Measurements from ENCODE around the gene PIM2. TPM values are rescaled to one million over a fixed set of nuclear protein-coding genes. Genes with fewer than 3 reads are reported as not detected.

Gene PIM2
- total RNA-seq, 1 experiment from 2014 or later, result 33.8 TPM

DNA sequence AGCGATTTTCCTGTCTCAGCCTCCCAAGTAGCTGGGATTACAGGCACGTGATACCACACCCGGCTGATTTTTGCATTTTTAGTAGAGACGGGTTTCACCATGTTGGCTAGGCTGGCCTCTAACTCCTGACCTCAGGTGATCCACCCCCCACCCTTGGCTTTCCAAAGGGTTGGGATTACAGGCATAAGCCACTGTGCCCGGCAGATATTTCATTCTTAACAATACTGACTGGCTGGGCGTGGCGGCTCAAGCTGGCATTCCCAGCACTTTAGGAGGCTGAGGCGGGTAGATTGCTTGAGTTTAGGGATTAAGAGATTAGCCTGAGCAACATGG, 19.8 kb downstream of the PIM2 start:
- Histone ChIP-seq H3K79me2 (ENCODE audit: low read length) (peaks cover 23% of the 10 kb centered on the region), H3K4me3 (ENCODE audit: low read length) (peak overlapping the region; percentile 58; the same call in 1 of the 2 replicates), H4K20me1 (ENCODE audit: insufficient read depth, low read depth, low read length) (peaks cover 6% of the 10 kb centered on the region; the same call in 1 of the 2 replicates), H3K9me2 (replicated peaks; ENCODE audit: insufficient read depth, low read length) (no peaks in the 10 kb centered on the region), H3K4me1 (ENCODE audit: low read length) (peaks cover 19% of the 10 kb centered on the region), H3K27me3 (ENCODE audit: low read length) (no peaks in the 10 kb centered on the region), H3K4me2 (ENCODE audit: low read depth, low read length, poor library complexity, severe bottlenecking) (peak overlapping the region; percentile 79), H2AFZ (ENCODE audit: low read length) (no peak overlapping the region), H3K9me3 (ENCODE audit: low read length) (no peaks in the 10 kb centered on the region), H3K27ac (ENCODE audit: low read length) (peak overlapping the region; percentile 84), H3K36me3 (ENCODE audit: insufficient read depth, low read length) (no peaks in the 10 kb centered on the region), H3K9ac (ENCODE audit: low read length) (peak overlapping the region; percentile 63)
- DNase-seq, result no peak

DNA sequence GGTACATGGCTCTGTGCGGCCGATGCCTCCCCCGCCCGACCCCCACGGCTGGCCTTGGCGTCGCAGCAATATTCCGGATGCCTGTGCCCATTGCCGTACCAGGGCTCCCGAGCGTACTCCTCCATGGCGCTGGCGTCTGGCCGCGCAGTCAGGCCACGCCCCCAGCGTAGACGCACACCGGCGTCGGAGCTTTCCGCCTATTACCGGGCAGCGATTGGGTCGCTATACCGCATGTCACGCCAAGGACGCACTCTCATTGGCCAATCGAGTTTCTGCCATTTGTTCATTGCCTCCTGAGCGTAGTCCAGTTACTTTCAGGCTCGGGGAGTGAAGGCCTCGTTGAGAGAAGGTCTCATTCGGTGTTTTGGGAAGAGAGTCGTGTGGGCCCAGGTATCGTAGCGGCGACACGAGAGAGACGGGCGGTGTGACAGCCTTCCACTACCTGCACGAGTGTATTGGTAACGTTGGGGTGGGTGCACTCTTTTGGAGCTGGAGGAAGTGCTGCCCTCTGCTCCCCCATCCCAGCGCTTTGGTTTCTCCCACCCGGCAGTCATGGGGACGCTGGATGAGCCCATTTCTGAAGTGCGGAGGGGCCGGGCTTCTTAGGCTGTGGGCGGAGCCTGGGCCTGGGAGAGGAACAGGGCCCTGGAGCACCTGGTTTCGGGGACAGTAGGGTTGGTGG, 21.1 kb downstream of the PIM2 start, which contains the start of the genes PQBP1 and TIMM17B:
Gene PQBP1, plus strand, starts transcription at position 306 of the 682 bp plus-strand sequence. CDS start 580 bp downstream, outside the sequence.
Gene TIMM17B, minus strand, starts transcription at position 144 of the 682 bp plus-strand sequence. Its CDS starts 19 bp downstream, at position 125.
- peak; percentile 96 for DNase-seq
- H2AFZ ChIP-seq (ENCODE audit: low read length), result peak within 1 kb of the TSS; percentile 61; the same call in 1 of the 2 replicates
- no peaks in the 10 kb centered on the region for H3K36me3 ChIP-seq (ENCODE audit: insufficient read depth, low read length)
- no peaks in the 10 kb centered on the region for H3K27me3 ChIP-seq (ENCODE audit: low read length)
- no peaks in the 10 kb centered on the region for H3K9me3 ChIP-seq (ENCODE audit: low read length)
- H3K9ac ChIP-seq (ENCODE audit: low read length), result peak within 1 kb of the TSS; percentile 89
- H3K27ac ChIP-seq (ENCODE audit: low read length), result peak within 1 kb of the TSS; percentile 84
- H3K4me1 ChIP-seq (ENCODE audit: low read length), result peaks cover 19% of the 10 kb centered on the region
- H4K20me1 ChIP-seq (ENCODE audit: insufficient read depth, low read depth, low read length), result peaks cover 6% of the 10 kb centered on the region; the same call in 1 of the 2 replicates
- H3K4me3 ChIP-seq (ENCODE audit: low read length), result peak within 1 kb of the TSS; percentile 82
- H3K9me2 ChIP-seq (replicated peaks; ENCODE audit: insufficient read depth, low read length), result no peaks in the 10 kb centered on the region
- H3K79me2 ChIP-seq (ENCODE audit: low read length), result peaks cover 23% of the 10 kb centered on the region
- H3K4me2 ChIP-seq (ENCODE audit: low read depth, low read length, poor library complexity, severe bottlenecking), result peak within 1 kb of the TSS; percentile 79

DNA sequence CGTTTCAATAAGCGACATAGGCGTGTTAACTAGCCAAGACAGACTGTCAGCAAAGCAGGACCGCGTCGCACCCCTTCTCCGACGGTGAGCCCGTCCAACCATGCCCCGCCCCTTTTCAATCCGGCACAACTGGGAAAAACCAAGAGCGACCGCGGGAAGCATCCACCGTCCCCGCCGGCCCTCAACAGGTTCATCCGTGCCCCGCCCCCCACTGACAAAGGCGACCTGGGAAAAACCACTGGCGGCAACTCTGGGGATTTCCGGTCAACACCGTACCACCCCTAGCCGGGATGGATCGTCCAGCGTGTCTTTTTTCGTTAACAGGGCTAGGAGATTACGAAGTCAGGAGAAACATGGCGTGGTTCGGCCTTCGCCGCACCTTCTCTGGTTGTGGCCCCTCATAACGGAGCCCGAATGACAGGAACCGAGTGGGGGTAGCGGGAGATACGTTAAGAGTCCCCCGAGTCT, 21.6 kb downstream of the PIM2 start:
- Histone ChIP-seq H3K4me1 (ENCODE audit: low read length) (peaks cover 19% of the 10 kb centered on the region), H3K9ac (ENCODE audit: low read length) (peak overlapping the region; percentile 89), H3K27ac (ENCODE audit: low read length) (peak overlapping the region; percentile 66; the same call in 1 of the 2 replicates), H3K27me3 (ENCODE audit: low read length) (no peaks in the 10 kb centered on the region), H3K9me3 (ENCODE audit: low read length) (no peaks in the 10 kb centered on the region), H4K20me1 (ENCODE audit: insufficient read depth, low read depth, low read length) (peaks cover 6% of the 10 kb centered on the region; the same call in 1 of the 2 replicates), H3K36me3 (ENCODE audit: insufficient read depth, low read length) (no peaks in the 10 kb centered on the region), H3K4me3 (ENCODE audit: low read length) (peak overlapping the region; percentile 82), H2AFZ (ENCODE audit: low read length) (0 out of 2 replicates have a peak overlapping the region, but pooled peaks have one; percentile 61), H3K79me2 (ENCODE audit: low read length) (peaks cover 23% of the 10 kb centered on the region), H3K9me2 (replicated peaks; ENCODE audit: insufficient read depth, low read length) (no peaks in the 10 kb centered on the region), H3K4me2 (ENCODE audit: low read depth, low read length, poor library complexity, severe bottlenecking) (peak overlapping the region; percentile 79)
- peak; percentile 75 for DNase-seq

DNA sequence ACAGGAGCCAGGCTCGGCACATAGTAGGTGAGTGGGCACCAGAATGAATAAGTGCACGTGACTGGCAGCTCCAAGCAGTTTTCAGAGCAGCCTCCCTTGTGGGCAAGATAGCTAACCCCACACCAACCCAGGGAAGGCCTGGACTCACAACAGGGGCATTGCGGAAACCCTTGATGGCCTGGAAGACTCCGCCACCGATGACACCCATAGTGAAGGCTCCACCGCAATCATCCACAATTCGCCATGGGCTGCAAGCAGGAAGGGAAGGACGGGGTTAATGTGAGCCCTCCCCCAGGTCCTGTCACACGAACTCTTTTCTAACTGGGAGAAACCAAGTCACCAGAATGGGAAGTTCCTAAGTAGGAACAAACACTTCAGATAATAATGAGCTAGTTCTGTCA, 22.2 kb downstream of the PIM2 start:
- Histone ChIP-seq H3K9me3 (ENCODE audit: low read length) (no peaks in the 10 kb centered on the region), H3K79me2 (ENCODE audit: low read length) (peaks cover 23% of the 10 kb centered on the region)
- no peak for DNase-seq

DNA sequence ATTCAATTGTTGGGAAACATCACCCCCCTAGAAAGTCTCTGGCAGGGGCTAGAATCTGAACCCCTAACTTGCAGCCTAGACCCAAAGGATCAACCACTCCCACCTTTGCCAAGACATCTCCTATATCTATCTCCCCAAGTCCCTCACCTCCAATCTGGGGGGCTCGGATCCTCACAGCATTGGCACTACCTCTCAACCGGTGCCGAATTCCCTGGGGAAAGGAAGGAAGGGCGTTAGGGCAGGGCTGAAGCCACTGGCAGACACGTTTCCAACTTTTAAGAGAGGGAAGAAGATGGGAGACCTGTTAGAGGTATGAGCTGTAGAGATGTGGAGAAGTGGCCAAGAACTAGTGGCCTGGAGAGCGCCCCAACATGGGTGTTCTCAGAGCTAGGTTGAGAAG, 23.9 kb downstream of the PIM2 start:
- H3K27ac ChIP-seq (ENCODE audit: low read length), result no peak overlapping the region
- no peak overlapping the region for H3K4me3 ChIP-seq (ENCODE audit: low read length)
- peaks cover 30% of the 10 kb centered on the region for H3K4me1 ChIP-seq (ENCODE audit: low read length)
- no peak for DNase-seq
- H3K4me2 ChIP-seq (ENCODE audit: low read depth, low read length, poor library complexity, severe bottlenecking), result no peak overlapping the region
- no peaks in the 10 kb centered on the region for H3K9me2 ChIP-seq (replicated peaks; ENCODE audit: insufficient read depth, low read length)
- no peak overlapping the region for H2AFZ ChIP-seq (ENCODE audit: low read length)
- no peaks in the 10 kb centered on the region for H3K9me3 ChIP-seq (ENCODE audit: low read length)
- H3K36me3 ChIP-seq (ENCODE audit: insufficient read depth, low read length), result no peaks in the 10 kb centered on the region
- no peaks in the 10 kb centered on the region for H3K27me3 ChIP-seq (ENCODE audit: low read length)
- peaks cover 23% of the 10 kb centered on the region for H3K79me2 ChIP-seq (ENCODE audit: low read length)
- H3K9ac ChIP-seq (ENCODE audit: low read length), result no peak overlapping the region
- H4K20me1 ChIP-seq (ENCODE audit: insufficient read depth, low read depth, low read length), result peaks cover 6% of the 10 kb centered on the region; the same call in 1 of the 2 replicates

More for the DNA sequence above, 22.2 kb downstream of the PIM2 start:
- H3K9ac ChIP-seq (ENCODE audit: low read length), result peak overlapping the region; percentile 89
- H3K9me2 ChIP-seq (replicated peaks; ENCODE audit: insufficient read depth, low read length), result no peaks in the 10 kb centered on the region
- H2AFZ ChIP-seq (ENCODE audit: low read length), result no peak overlapping the region
- H3K27ac ChIP-seq (ENCODE audit: low read length), result no peak overlapping the region
- no peaks in the 10 kb centered on the region for H3K27me3 ChIP-seq (ENCODE audit: low read length)
- H3K4me2 ChIP-seq (ENCODE audit: low read depth, low read length, poor library complexity, severe bottlenecking), result peak overlapping the region; percentile 79
- no peaks in the 10 kb centered on the region for H3K36me3 ChIP-seq (ENCODE audit: insufficient read depth, low read length)
- H3K4me3 ChIP-seq (ENCODE audit: low read length), result peak overlapping the region; percentile 82
- peaks cover 6% of the 10 kb centered on the region; the same call in 1 of the 2 replicates for H4K20me1 ChIP-seq (ENCODE audit: insufficient read depth, low read depth, low read length)
- peaks cover 24% of the 10 kb centered on the region for H3K4me1 ChIP-seq (ENCODE audit: low read length)

DNA sequence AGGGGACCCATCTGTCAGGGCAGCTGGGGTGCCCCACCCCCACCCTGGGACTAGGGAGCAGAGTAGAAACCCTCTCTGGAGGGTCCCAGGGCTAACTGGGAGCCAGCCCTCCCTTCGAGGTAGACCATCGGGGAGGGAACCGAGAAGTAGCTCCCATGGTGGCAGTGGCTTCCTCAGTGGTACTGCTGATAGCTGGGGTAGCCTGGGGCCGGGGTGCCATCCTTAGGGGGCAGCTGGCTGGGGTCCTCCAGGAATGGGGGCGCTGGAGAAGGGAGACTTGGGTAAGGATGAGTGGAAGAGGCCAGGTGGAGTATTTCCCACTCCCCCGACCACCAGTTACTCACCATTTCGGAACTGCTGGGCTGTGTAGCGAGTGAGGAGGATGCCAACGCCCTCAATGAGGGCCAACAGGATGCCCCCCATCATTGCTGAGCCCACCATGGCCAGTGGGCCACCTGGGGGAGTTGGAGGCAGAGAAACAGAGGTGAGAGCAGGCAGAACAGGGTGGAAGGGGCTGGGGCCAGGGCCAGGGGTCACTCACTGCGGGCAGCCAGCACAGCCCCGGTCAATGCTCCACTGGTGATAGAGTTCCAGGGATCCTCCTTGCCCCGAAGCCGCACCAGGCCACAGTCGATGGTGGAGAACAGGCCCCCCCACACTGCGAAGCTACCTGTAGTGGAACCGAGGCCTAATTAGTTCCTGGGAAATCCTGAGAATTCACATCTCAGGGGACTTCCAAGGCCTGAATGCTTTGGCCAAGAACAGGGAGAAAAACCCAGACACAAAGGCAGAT, 25.1 kb downstream of the PIM2 start:
- no peak overlapping the region for H3K4me3 ChIP-seq (ENCODE audit: low read length)
- no peak for DNase-seq
- no peak overlapping the region for H3K9ac ChIP-seq (ENCODE audit: low read length)
- H3K27me3 ChIP-seq (ENCODE audit: low read length), result no peaks in the 10 kb centered on the region
- no peak overlapping the region for H3K27ac ChIP-seq (ENCODE audit: low read length)
- H3K4me2 ChIP-seq (ENCODE audit: low read depth, low read length, poor library complexity, severe bottlenecking), result no peak overlapping the region
- H3K79me2 ChIP-seq (ENCODE audit: low read length), result peaks cover 13% of the 10 kb centered on the region
- H3K9me3 ChIP-seq (ENCODE audit: low read length), result no peaks in the 10 kb centered on the region
- peaks cover 6% of the 10 kb centered on the region; the same call in 1 of the 2 replicates for H4K20me1 ChIP-seq (ENCODE audit: insufficient read depth, low read depth, low read length)
- no peak overlapping the region for H2AFZ ChIP-seq (ENCODE audit: low read length)
- no peaks in the 10 kb centered on the region for H3K9me2 ChIP-seq (replicated peaks; ENCODE audit: insufficient read depth, low read length)
- H3K4me1 ChIP-seq (ENCODE audit: low read length), result peaks cover 21% of the 10 kb centered on the region
- no peaks in the 10 kb centered on the region for H3K36me3 ChIP-seq (ENCODE audit: insufficient read depth, low read length)

DNA sequence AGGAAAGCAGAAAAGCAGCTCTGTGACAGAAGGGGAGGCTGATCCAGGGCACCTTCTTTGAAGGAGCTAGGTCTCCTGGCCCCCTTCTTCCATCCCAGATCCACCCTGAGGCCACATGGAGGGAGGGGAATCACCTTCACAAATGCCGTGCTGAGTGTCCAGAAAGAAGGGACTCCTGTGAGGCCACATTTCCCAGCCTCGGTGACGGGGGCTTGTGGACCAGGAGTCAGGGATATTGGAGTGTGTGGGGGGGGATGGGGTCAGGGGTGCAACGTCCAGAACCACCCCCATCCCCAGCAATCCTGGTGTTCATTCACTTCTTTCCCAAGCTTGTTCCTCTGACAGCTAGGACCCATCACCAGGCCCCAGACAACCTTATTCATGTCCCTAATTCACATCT, 25.9 kb downstream of the PIM2 start:
- DNase-seq, result no peak
- no peak overlapping the region for H2AFZ ChIP-seq (ENCODE audit: low read length)
- H3K79me2 ChIP-seq (ENCODE audit: low read length), result peaks cover 13% of the 10 kb centered on the region
- H3K4me2 ChIP-seq (ENCODE audit: low read depth, low read length, poor library complexity, severe bottlenecking), result no peak overlapping the region
- no peaks in the 10 kb centered on the region for H3K9me2 ChIP-seq (replicated peaks; ENCODE audit: insufficient read depth, low read length)
- H3K9me3 ChIP-seq (ENCODE audit: low read length), result no peaks in the 10 kb centered on the region
- H3K27ac ChIP-seq (ENCODE audit: low read length), result no peak overlapping the region
- no peak overlapping the region for H3K9ac ChIP-seq (ENCODE audit: low read length)
- no peaks in the 10 kb centered on the region for H3K27me3 ChIP-seq (ENCODE audit: low read length)
- no peak overlapping the region for H3K4me3 ChIP-seq (ENCODE audit: low read length)
- H4K20me1 ChIP-seq (ENCODE audit: insufficient read depth, low read depth, low read length), result peaks cover 6% of the 10 kb centered on the region; the same call in 1 of the 2 replicates
- H3K36me3 ChIP-seq (ENCODE audit: insufficient read depth, low read length), result no peaks in the 10 kb centered on the region
- peaks cover 17% of the 10 kb centered on the region for H3K4me1 ChIP-seq (ENCODE audit: low read length)
